Measurements from ENCODE around the gene SNCAIP. TPM values are rescaled to one million over a fixed set of nuclear protein-coding genes. Genes with fewer than 3 reads are reported as not detected.

The SNCAIP gene
- total and polyA plus RNA-seq, 2 of the 4 experiments (the other 2 are of a cell fraction): 15.3 to 19.0 TPM

- no peak overlapping the region for H3K56ac ChIP-seq (ENCODE audit: extremely low read depth, insufficient read depth, low read length)
- no peak overlapping the region for H3K4ac ChIP-seq (ENCODE audit: low read depth, low read length)
- H2BK5ac ChIP-seq (ENCODE audit: low read depth, low read length, poor library complexity, severe bottlenecking): no peak overlapping the region
- peaks cover 1% of the 10 kb centered on the region; the same call in 1 of the 2 replicates for H3K4me1 ChIP-seq (ENCODE audit: control insufficient read depth, insufficient read depth, low read length)
- POLR2A ChIA-PET (ENCODE audit: unreplicated experiment): no interaction called here
- H3K23ac ChIP-seq (ENCODE audit: low read depth, low read length): no peak overlapping the region
- no peak overlapping the region for H3K4me3 ChIP-seq (ENCODE audit: insufficient read depth, low read depth, low read length)
- DNase-seq (no peak), ATAC-seq (ENCODE audit: low read depth) (no peak)
- H4K91ac ChIP-seq (ENCODE audit: insufficient read depth, low read depth, low read length): no peak overlapping the region
- no peak overlapping the region for H2BK120ac ChIP-seq (ENCODE audit: low read depth, low read length)
- H4K5ac ChIP-seq (ENCODE audit: low read depth, low read length): no peak overlapping the region
- no peaks in the 10 kb centered on the region for H4K20me1 ChIP-seq (ENCODE audit: insufficient read depth, low read length)
- H2AK5ac ChIP-seq (ENCODE audit: low read depth, low read length): no peak overlapping the region
- no peak overlapping the region for H2BK15ac ChIP-seq (ENCODE audit: low read depth, low read length)
- no peak overlapping the region for H4K8ac ChIP-seq (ENCODE audit: low read depth in 2 of 2, low read length in 2 of 2)
- intact Hi-C loops (cut with micrococcal nuclease): no loop called here
- no peak overlapping the region for H3K9ac ChIP-seq (ENCODE audit: low read depth, low read length)
- dilution Hi-C loops (cut with HindIII; ENCODE audit: low sequenced_read_pairs, unreplicated experiment): no loop called here
- H3K27me3 ChIP-seq (ENCODE audit: control insufficient read depth, insufficient read depth, low read length): no peaks in the 10 kb centered on the region
- H3K9me3 ChIP-seq (ENCODE audit: control insufficient read depth, insufficient read depth, low read length): no peaks in the 10 kb centered on the region
- BruUV-seq (replicated peaks): no TSS peak
- no peak for TF ChIP-seq FOS (IDR thresholded peaks at IDR 0.05; ENCODE audit: low read depth, low read length)
- TF ChIP-seq MXI1 (IDR thresholded peaks at IDR 0.05; ENCODE audit: borderline replicate concordance, low read depth, low read length): no peak
- no peak for TF ChIP-seq CHD1 (IDR thresholded peaks at IDR 0.05; ENCODE audit: low read depth, low read length)
- no peak for TF ChIP-seq MAFK (IDR thresholded peaks at IDR 0.05; ENCODE audit: low read depth, low read length)
- no peak for TF ChIP-seq NFE2L2 (IDR thresholded peaks at IDR 0.05; ENCODE audit: low read depth, low read length)
- no peak for TF ChIP-seq CTCF (conservative IDR thresholded peaks at IDR 0.05; ENCODE audit: low read depth, low read length)
- no peak for TF ChIP-seq RFX5 (IDR thresholded peaks at IDR 0.05; ENCODE audit: low read depth, low read length)
- no peak for TF ChIP-seq ELK1 (IDR thresholded peaks at IDR 0.05; ENCODE audit: borderline replicate concordance, low read depth, low read length)
- TF ChIP-seq MAZ (IDR thresholded peaks at IDR 0.05; ENCODE audit: borderline replicate concordance, low read depth, low read length): no peak
- no peak for TF ChIP-seq CEBPB (IDR thresholded peaks at IDR 0.05; ENCODE audit: low read depth, low read length)
- TF ChIP-seq POLR2A (IDR thresholded peaks at IDR 0.05; ENCODE audit: low read depth, low read length): no peak
- TF ChIP-seq USF2 (IDR thresholded peaks at IDR 0.05; ENCODE audit: low read depth, low read length): no peak
- TF ChIP-seq SMC3 (IDR thresholded peaks at IDR 0.05; ENCODE audit: low read depth, low read length): no peak
- TF ChIP-seq RCOR1 (IDR thresholded peaks at IDR 0.05; ENCODE audit: insufficient replicate concordance, low read length): no peak
- no peak for TF ChIP-seq BHLHE40 (IDR thresholded peaks at IDR 0.05; ENCODE audit: low read depth, low read length)
- TF ChIP-seq RAD21 (IDR thresholded peaks at IDR 0.05; ENCODE audit: low read length): no peak
- no peak overlapping the region for H2BK20ac ChIP-seq (ENCODE audit: low read depth, low read length)
- no peak overlapping the region for H3K14ac ChIP-seq (replicated peaks; ENCODE audit: low read depth, low read length)
- H3K79me1 ChIP-seq (ENCODE audit: low read depth in 1 of 2, low read length in 2 of 2): no peaks in the 10 kb centered on the region
- in situ Hi-C loops (cut with MboI; ENCODE audit: low sequenced_read_pairs): no loop called here
- H3K36me3 ChIP-seq (ENCODE audit: control insufficient read depth, insufficient read depth, low read length): no peaks in the 10 kb centered on the region
- no peak overlapping the region for H3K18ac ChIP-seq (ENCODE audit: low read depth, low read length)
- H3K27ac ChIP-seq (ENCODE audit: insufficient read depth, low read length): no peak overlapping the region
- H2AK9ac ChIP-seq (replicated peaks; ENCODE audit: low read depth, low read length, poor library complexity): no peak overlapping the region
- CTCF ChIA-PET: no interaction called here
- H3K4me2 ChIP-seq (ENCODE audit: low read depth, low read length): no peak overlapping the region
- no peak overlapping the region for H2AFZ ChIP-seq (replicated peaks; ENCODE audit: low read length, poor library complexity)
- H3K9me1 ChIP-seq (ENCODE audit: insufficient read depth, low read length): 0 out of 2 replicates have a peak, but pooled peaks cover 4% of the 10 kb centered on the region
- no CpG with 5 or more reads among the region's 4 CpGs for WGBS, 2 experiments (ENCODE audit: extremely low coverage in 2 of 2, insufficient read length in 1 of 2)
These were observed 154.0 kb downstream of the SNCAIP start for GRCh38 chr5:122465994-122466393.

All from IMR-90 (cell line).